Stimulated activated CD4-positive, alpha-beta T cell treated with anti-CD3 and anti-CD28 coated beads, Interleukin-1b, Interleukin-23, amount 100 ng/mL, for 4 hours (primary cell): ENCODE measurements around the gene PROM2.

Experiments
- DNase-seq, 2 donors: peaks; one replicate each; pipeline ENCODE4 v3.0.0-alpha.2; 2020; ENCODE audit warnings: low read depth in 2 of 2

PROM2 gene

DNA sequence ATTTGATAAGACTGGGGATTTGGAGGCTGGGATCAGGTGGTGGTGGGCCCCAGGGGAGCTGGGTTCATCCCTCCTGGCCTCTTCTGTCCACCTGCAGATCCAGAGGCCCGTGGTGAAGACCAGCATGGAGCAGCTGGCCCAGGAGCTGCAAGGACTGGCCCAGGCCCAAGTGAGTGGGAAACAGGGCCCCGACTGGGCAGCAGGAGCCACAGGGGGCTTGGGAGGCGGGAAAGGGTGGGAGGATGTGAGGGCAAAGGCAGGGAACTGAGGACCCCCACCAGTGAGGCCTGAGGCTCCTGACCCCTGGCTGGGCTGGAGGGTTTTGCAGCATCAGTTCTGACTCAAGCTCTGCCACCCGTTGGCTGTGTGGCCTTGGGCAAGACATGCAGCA, 11.3 kb downstream of the PROM2 start:
- DNase-seq, result no peak

DNA sequence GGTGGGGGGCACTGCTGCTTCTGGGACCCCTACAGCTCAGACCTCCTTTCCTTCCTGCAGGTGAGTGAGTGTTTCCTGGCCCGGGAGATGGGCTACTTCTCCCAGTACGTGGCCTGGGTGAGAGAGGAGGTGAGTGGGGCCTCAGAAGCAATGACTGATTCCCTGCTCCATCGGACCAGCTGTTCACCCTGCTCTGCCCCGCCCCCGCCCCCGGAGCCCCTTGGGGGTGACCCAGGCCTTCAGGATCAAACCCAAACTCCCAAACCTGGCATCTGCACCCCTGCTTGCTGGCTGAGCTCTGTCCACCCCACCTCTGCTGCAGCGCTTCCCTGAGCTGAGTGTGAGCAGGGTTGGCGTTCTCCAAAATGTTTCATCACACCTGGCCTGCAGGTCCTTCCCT, 13.1 kb downstream of the PROM2 start:
- no peak for DNase-seq

DNA sequence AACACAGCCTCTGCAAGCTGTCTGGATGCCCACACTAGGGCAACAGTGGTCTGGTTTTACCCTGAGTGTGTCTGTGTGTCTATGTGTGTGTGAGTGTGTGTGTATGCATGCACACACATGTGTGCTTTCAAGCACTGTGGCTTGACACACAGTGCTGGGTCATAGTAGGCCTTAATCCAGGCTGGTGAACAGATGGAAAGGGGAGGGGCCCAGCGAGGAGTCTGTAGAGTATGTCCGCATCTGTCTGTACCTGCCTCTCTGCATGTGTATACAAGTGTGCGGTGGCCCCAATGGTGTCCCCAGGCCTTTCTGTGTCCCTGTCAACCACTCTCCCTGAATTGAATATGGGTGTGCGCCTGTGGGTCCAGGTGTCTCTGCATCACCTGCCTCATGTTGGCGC, 13.6 kb downstream of the PROM2 start:
- no peak for DNase-seq

DNA sequence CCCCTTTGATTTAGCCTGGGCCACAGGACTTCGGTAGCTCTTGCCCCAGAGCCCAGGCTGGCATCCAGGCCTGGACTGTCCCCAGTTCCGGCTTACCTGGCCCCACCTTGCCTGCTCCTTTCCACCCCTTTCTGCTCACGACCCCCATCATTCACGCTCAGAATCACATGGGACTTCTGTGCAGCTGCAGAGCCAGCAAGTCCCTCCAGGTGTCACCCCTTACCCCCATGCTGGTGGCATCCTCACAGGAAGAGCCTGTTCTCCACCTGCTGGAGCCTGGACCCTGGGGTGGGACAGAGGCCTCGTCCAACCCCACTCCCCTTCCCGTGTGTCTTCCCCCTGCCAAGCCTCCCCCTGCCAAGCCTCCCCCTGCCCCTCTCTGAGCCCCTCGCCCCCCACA, 15.0 kb downstream of the PROM2 start:
- DNase-seq, result no peak

DNA sequence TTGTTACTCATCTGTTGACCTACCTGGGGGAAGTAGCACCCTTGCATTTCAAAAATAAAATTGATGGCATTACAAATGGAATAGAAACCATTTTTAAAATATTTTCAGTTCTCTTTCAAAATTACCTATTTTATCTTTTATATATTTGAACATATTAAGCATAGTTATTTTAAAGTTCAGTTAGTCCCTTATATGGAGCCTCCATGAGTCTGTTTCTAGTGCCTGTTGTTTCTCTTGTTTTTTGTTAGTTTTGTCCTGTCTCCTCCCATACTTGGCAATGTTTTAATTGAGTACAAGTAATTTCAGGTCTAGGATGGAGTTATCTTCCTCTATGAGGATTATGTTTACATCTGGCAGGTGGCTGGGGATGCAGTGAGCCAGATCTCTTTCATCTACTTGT, 17.0 kb downstream of the PROM2 start:
- no peak for DNase-seq

DNA sequence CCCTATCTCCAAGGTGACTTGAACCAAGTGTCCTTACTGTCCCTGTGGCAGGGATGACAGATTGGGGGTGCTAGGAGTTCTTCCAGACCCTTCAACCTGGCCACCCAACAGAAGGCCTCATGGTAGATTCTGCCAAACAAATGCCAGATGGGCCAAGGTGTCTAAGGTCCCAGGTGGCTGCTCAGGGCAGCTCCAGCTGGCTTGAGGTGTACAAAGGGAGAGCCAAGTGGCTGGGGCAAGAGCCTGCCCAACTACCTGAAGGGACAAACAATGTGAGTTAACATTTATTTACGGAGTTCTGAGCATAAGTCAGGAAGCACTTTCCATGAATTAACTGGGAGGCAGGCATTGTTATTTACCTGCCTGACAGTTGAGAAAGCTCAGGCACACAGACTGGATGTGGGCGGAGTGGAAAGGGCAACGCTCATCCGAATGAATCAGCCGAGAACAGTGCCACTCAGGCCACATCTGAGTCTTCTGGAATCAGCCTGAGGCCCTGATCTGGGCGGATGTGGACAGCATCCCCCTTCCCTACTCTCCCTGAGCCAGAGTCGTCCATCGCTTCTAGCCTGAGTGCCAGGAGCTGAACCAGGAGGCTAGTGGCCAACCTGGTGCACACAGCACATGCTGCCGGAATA, 18.5 kb downstream of the PROM2 start:
- DNase-seq, result no peak

DNA sequence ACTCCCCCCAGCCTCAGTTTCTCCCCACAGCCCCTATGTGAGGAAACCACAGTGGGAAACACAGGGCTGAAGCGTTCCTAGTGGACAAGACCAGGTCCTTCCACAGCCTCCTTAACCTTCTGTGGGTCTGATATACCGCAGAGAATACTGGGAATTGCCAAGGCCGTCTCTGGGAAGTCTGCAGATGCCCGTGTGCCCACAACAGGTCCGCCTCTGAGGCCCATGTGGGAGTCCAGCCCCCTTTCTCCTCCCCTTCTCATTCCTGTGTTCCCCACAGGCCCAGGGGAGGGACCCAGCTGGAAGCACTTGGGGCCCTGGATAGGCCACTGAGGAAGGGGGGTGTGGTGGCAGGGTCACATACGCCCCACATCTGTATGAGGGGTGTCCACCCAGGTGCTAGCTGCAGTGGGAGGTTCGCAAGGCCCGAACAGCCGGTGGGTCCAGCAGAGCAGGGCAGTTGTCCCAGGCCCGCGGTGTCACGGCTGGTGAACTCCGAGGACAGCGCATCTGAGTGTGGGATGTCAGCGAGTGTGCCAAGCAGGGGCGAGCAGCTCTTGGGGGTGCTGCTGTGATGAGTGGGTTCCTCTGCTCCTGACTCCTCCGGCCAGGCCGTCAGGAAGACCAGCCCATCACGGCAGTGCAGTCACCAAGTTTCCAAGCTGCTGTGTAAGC, 20.5 kb downstream of the PROM2 start:
- no peak for DNase-seq

DNA sequence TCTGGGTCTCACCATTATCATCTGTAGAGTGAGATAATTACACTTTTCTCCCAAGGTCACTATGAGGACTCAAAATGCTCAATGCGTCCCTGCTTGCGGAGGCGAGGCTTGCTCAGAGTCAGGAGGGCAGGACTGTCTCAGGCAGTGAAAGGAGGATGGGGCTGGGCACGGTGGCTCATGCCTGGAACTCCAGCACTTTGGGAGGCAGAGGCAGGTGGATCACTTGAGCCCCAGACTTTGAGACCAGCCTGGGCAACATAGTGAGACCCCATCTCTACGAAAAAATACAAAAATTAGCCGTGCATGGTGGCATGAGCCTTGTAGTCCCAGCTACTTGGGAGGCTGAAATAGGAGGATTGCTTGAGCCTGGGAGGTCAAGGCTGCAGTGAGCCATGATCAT, 21.1 kb downstream of the PROM2 start:
- DNase-seq, result no peak

DNA sequence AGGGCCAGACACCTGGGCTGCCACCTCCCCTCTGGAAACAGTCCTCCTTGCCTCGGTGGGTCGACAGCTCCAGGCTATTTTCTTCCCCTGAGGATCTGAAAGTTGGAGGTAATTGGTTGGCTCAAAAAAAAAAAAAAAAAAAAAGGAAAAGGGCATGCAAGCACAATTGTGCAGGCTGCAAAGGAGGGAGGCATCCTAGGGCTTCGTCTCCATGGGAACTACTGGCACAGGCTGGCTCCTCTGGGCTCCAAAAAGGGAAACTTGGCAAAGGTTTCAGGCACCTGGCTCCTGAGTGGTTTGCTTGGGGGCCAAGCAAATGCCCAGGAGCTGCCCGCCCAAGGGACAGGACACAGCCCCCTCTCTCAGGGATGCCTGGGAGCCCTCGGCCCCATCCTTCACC, 21.8 kb downstream of the PROM2 start:
- DNase-seq, result no peak

DNA sequence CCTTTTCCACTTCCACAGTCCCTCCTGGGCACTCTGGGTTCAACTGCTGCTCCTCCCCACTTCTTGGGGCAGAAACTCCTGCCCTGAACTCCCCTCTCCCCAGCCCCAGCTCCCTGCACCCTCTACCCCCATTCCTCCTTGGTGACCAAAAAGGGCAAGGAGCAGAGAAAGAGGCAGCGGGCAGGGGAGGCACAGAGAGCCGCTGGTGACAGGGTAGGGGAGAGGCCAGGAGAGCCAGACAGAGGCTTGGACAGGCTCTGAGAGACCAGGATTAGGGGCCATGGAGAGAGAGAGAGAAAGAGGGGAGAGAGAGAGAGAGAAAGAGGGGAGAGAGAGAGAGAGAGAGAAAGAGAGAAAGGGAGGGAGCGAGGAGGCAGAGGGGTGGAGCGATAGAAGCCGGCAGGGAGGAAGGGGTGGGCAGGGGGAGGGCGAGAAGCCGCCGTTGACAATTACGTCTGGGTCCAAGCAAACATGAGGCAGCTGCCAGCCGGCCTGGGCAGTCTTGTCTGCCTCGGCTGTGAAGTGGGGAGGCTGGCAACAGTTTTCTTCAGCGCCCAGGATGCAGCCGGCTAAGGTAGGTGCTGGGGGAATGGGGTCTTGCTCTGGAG, 22.7 kb downstream of the PROM2 start, which contains the start of gene KCNIP3:
KCNIP3 (plus strand) TSS at position 468 of the 608 bp plus-strand sequence; CDS start at position 560, 92 bp downstream.
- DNase-seq, result no peak

DNA sequence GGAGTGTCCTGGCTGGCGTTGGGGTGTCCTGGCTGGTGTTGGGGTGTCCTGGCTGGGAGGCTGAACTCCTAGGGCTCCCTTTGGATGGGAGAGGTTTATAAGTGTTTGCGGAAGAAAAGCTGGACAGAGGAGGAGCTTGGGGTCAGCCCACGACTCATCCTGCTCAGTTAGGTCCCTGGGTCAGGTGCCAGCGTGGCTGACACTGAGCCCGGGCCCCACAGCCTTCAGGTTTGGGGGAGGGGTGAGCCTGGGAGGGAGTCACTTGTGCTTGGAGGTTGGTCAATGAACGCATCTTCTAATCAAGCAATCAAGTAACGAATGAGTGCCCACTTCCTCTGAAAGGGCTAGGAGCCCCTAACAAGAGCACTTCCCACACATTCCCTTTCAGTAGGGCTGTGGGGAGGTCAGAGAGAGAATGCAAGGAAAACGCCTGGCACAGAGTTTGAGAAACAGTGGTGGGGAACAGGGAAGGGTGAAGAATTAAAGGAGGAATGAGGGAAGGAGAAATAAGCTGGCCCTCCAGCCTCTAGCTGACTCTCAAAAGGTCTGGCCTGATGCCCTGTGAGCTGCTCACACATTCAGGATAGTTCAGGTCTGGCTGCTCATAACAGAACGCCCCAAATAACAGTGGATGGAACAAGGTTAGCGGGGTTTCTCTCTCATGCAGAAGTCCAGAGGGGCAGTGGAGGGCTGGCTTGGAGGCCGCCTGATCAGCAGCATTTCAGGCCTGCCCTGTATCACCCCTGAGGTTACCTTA, 23.6 kb downstream of the PROM2 start:
- DNase-seq, result no peak

DNA sequence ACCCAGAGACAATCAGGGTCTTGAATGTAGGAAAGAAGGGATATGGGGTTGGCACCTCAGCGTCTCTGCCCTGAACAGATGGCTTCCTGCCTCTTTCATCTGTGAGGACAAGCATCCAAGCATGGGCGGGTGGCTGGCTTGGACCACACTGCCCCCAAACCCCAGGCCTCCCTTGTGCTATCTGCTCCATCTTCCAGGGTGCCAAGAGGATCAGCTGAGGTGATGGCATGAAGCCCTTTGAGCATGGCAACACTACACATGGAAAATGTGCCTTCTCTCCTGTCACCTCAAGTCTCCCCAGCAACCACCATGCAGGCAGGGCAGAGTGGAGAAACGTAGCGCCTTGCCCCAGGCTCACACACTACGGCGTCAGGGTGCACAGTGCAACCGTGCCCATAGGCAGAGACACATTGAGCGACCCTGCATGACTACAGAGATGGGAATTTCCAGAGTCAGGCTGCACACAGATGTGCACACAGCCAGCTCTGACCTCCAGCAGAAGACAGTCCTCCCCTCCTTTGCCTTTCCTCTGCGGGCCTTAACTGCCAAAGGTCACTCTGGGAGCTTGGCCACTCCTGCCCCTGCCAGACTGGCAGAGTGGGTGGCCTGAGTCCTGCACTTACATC, 24.4 kb downstream of the PROM2 start:
- DNase-seq, result no peak

DNA sequence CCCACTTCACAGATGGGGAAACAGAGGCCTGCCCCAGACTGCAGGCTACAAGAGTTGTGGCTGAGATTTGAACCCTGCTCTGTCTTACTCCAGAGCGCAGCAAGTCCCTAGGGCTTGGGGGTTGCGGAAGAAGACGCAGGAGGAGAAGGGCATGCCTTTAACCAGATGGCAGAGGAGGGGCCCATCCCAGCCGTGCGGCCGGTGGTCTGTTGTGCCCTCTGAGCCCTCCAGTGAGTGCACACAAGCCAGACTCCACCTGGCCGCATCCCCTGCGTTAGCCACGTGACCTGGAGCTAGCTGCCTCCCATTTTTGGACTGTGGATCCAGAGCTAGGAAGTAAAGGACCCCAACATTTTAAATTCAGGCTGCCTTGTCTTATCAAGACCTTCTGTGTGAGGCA, 25.7 kb downstream of the PROM2 start:
- DNase-seq, result no peak

DNA sequence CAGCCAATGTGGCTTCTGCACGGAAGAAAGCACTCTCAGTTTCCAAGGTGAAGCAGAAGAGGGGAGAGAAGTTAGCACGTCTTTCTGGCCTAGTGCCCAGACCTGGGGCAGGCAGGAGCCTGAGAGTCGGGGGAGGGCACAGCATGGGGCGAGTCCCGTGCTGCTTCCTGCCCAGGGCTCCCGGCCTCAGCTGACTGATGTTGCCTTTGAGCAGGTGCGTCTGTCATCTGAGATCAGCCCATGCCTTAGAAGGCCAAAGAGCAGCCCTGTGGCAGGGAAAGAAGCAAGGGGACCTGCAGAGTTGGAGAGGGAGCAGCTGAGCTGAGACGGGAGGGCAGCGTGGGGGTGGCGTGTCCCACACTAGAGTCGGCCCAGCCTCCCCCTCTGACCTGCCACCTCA, 26.2 kb downstream of the PROM2 start:
- no peak for DNase-seq

DNA sequence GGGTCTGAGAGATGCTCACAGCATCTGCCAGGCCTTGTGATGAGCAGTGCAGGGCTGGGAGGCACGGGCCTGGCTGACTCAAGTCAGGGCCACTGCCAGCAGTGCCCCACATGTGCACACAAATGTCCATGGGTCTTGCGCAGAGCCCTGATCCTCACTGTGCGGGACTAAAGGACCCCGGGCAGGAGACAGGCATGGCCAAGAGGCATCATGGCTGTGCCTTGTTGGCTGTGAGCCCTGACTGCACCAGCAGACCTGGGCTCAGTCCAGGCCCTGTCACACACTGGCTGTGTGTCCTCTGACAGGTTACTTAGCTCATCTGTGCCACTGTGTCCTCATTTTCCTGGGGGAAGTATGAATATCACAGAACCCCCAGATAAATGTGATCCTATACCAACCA, 26.9 kb downstream of the PROM2 start:
- no peak for DNase-seq

DNA sequence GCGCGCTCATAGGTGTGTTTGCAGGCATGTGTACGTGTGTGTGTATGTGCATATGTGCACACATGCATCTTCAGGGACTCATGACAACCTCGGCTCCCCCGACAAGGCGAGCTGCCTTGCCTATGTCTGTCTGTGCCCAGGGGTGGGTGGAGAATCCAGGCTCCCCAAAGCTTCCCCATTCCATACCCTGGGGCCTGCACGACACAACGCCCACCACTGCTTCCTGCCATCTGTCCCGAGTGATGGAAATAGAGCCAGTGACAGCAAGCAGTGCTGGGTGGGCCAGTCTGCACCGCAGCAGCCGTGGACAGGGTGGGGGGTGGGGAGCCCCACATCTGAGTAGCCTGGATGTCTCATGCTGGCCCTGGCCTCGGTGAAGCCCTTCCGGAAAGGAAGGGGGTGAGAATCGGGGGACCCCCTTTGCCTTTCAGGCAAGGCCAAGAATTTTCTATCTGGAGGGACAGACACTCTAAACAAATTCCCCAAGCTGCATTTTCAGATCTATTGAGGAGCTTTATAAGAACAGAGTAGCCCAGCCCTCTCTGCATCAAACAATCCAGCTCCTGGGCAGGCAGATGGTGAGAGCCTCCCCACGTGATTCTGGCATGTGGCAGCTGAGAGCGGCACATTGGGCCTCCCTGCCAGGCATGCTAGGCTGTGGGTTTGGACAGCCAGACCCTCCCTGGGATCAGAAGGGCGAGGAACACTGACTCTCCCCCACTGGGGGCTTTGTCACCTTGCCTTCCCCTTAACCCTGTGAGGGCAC, 27.8 kb downstream of the PROM2 start:
- DNase-seq, result no peak

DNA sequence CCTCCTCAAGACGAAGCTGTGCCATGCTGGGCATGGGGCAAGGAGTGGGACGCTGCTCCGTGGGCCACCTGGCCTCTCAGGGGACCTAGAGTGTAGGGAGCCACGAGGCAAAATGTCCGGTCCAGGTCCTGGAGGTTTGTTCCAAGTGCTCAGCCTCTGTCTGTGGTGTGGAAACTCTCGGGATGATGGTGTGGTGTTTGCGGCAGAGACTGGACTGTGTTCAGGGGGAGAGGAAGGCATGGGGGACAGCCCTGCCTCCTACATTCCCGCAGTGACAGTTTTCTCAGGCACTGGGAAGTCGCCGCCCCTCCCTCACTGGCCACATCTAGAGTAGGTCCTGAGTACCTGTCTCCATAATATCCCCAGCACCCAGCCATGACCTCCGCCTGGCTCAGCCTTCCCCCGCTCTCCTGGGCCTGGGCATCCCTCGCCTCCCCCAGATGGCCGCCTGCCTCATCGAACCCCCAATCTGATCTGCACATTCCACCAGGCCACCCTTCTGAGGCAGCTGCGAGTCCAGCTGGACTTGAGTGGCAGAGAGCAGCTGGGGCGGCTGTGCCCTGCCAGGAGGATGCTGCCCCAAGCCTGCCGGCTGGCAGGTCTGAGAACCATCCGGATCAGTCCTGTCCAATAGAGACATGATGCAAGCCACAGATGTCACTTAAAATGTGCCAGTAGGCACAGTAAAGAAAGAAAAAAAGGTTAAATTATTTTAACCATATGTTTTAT, 29.1 kb downstream of the PROM2 start:
- no peak for DNase-seq

DNA sequence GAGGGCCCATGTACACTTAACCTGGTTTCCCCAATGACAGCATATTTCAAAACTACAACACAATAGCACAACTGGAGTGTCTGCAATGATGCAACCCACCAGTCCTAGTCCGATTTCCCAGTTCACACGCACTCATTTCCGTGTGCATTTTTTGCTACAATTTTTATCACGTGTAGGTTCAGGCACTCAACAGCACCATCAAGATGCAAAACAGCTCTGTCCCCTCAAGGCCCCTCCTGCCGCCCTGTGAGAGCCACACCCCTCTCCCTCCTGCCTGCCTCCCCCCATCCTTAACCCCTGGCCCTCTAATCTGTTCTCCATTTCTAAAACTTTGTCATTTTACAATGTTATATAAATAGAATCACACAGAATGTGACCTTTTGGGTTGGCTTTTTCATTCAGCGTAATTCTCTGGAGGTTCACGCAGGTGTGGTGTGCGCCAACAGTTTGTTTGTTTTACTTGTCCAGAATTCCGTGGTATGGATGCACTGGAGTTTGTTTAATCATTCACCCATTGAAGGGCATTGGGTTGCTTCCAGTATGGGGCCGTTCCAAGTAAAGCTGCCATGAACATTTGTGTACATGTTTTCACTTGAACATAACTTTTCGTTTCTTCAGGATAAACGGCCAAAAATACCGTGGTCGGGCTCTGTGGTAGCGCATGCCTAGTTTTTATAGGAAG, 31.3 kb downstream of the PROM2 start:
- DNase-seq, result no peak

DNA sequence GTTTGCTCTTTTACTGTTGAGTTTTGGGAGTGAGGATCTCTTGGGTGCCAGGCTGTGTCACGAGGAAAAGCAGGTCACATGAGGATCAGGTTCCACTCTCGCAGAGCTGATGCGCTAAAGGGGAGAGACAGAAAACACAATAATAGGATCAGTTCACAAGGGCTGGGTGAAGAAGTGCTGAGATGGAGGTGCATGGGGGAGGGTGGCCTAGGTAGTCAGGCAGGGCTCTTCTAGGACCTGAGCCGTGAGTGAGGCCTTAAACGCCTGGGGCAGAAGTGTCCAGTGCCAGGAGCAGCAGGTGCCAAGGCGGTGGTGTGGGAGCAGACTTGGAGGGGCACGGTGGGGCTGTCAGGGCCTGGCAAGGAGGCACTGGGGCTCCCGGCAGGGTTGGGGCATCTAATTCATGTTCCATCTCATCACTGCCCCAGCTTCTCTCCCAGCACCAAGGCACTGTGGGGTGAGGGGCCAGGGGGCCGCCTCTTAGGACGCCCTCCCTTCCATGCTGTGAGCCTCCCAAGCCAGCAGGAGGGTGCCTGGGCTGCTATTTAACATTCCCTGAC, 32.2 kb downstream of the PROM2 start:
- no peak for DNase-seq

DNA sequence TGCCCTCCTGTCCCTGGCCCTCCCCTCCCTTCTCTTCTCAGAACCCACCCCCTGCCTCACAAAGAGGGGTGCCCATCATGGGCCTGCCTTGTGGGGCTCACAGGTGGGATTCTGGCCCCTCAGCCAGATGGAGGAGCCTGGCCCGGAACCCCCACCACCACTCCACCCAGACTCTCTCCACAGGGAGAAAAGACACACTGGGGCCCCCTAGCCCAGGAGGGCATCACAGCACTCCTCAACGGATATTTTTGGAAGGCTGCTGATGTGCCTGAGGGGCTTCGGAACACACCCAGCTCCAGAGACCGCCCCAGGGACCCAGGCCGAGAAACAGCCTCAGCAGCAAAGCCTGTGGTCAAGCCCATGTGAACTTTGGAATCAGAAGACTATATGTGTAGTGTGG, 32.8 kb downstream of the PROM2 start:
- no peak for DNase-seq
